Panc1 (cell line): Measurements from ENCODE around the gene ANKEF1.

Source experiments
- REST ChIP-seq, 2 experiments: IDR thresholded peaks; 2 replicates each; pipeline ENCODE4 v1.6.1; 2011 to 2012; ENCODE audit warnings: low read depth in 2 of 2, control low read depth in 1 of 2, low read length in 1 of 2, mild to moderate bottlenecking in 1 of 2, moderate library complexity in 1 of 2; ENCODE audit not compliant: insufficient read depth in 1 of 2
- TF ChIP-seq, protein P1 (sequence below): fragments of 450-650 bp; IDR thresholded peaks from 2 replicates; pipeline ENCODE4 v1.5.1; 2017; ENCODE audit warnings: mild to moderate bottlenecking

DNA sequence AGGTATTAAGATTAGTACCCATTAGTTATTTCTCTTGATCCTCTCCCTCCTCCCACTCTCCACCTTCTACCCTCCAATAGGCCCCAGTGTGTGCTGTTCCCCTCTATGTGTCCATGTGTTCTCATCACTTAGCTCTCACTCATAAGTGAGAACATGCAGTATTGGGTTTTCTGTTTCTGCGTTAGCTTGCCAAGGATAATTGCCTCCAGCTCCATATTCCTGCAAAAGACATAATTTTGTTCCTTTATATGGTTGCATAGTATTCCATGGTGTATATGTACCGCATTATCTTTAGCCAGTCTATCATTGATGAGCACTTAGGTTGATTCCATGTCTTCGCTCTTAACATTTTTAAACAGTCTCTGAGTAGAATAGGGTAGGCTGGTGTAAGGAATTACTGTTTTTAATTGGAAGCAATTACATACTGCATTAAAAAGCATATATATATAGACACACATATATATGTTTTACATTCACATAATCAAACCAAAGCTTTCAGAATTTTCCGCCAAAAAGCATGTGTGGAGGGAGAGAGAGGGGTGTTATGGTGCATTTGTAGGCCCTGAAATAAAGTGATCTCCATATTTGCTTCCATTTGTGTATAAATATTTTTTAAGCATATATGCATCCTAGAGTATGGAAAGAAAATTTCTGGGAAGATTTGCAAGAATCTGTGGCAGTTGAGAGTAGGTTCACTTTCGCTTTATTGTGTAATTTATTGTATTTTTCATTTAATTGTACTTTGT lies 709 bp upstream of the ANKEF1 start:
- TF ChIP-seq, protein P1, sequence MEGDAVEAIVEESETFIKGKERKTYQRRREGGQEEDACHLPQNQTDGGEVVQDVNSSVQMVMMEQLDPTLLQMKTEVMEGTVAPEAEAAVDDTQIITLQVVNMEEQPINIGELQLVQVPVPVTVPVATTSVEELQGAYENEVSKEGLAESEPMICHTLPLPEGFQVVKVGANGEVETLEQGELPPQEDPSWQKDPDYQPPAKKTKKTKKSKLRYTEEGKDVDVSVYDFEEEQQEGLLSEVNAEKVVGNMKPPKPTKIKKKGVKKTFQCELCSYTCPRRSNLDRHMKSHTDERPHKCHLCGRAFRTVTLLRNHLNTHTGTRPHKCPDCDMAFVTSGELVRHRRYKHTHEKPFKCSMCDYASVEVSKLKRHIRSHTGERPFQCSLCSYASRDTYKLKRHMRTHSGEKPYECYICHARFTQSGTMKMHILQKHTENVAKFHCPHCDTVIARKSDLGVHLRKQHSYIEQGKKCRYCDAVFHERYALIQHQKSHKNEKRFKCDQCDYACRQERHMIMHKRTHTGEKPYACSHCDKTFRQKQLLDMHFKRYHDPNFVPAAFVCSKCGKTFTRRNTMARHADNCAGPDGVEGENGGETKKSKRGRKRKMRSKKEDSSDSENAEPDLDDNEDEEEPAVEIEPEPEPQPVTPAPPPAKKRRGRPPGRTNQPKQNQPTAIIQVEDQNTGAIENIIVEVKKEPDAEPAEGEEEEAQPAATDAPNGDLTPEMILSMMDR: no peak
- TF ChIP-seq REST (IDR thresholded peaks at IDR 0.05; ENCODE audit: insufficient read depth in 1 of 2, low read depth in 2 of 2, low read length in 1 of 2): no peak
